GOT3 (cell line): ENCODE data around the gene RAD51B.

Experiments
- DNase-seq: peaks from one replicate; lab custom pipeline; 2025; ENCODE audit warnings: mixed read lengths; lab: John Stamatoyannopoulos, UW

Gene RAD51B

GRCh38 chr14:68145539-68145938 lies 326.0 kb downstream of the RAD51B start:
- no peak for DNase-seq

GRCh38 chr14:68146818-68147217 lies 327.2 kb downstream of the RAD51B start:
- DNase-seq, result no peak

- DNase-seq, result no peak
Measured at GRCh38 chr14:68147303-68147702, 327.7 kb downstream of the RAD51B start.

GRCh38 chr14:68148276-68148675 lies 328.7 kb downstream of the RAD51B start:
- no peak for DNase-seq

- no peak for DNase-seq
Measured at GRCh38 chr14:68148763-68149162, 329.2 kb downstream of the RAD51B start.

GRCh38 chr14:68153275-68153674 lies 333.7 kb downstream of the RAD51B start:
- DNase-seq, result no peak

GRCh38 chr14:68154275-68154674 lies 334.7 kb downstream of the RAD51B start:
- DNase-seq, result no peak

GRCh38 chr14:68157971-68158371 lies 338.4 kb downstream of the RAD51B start:
- no peak for DNase-seq

- DNase-seq, result no peak
Measured at GRCh38 chr14:68158640-68159039, 339.1 kb downstream of the RAD51B start.

GRCh38 chr14:68159701-68160633 lies 340.4 kb downstream of the RAD51B start:
- no peak for DNase-seq

- no peak for DNase-seq
Measured at GRCh38 chr14:68160779-68161546, 341.4 kb downstream of the RAD51B start.

- no peak for DNase-seq
Measured at GRCh38 chr14:68162887-68163286, 343.3 kb downstream of the RAD51B start.

- no peak for DNase-seq
Measured at GRCh38 chr14:68164711-68165113, 345.1 kb downstream of the RAD51B start.

- DNase-seq, result no peak
Measured at GRCh38 chr14:68165274-68165843, 345.8 kb downstream of the RAD51B start.

GRCh38 chr14:68166731-68167382 lies 347.3 kb downstream of the RAD51B start:
- no peak for DNase-seq

- DNase-seq, result no peak
Measured at GRCh38 chr14:68167383-68168087, 348.0 kb downstream of the RAD51B start.

GRCh38 chr14:68168460-68169109 lies 349.0 kb downstream of the RAD51B start:
- no peak for DNase-seq

GRCh38 chr14:68172216-68172615 lies 352.6 kb downstream of the RAD51B start:
- no peak for DNase-seq

GRCh38 chr14:68172627-68173026 lies 353.0 kb downstream of the RAD51B start:
- no peak for DNase-seq

- no peak for DNase-seq
Measured at GRCh38 chr14:68173227-68173972, 353.8 kb downstream of the RAD51B start.
